Stimulated activated CD4-positive, alpha-beta T cell treated with anti-CD3 and anti-CD28 coated beads, Interleukin-4, amount 100 ng/mL, for 4 hours (primary cell): ENCODE data around the gene TBL3.
A peak's percentile ranks its signal among the peaks of the same experiment; 100 is the strongest.
"Not testable (repeated sequence)": the region's sequence is repeated elsewhere in the genome, so short reads cannot be mapped to it uniquely, and the experiment has no call there.

Experiments used
- DNase-seq, 2 experiments: peaks; one replicate each; pipeline ENCODE4 v3.0.0-alpha.2; 2020

Gene TBL3

DNA sequence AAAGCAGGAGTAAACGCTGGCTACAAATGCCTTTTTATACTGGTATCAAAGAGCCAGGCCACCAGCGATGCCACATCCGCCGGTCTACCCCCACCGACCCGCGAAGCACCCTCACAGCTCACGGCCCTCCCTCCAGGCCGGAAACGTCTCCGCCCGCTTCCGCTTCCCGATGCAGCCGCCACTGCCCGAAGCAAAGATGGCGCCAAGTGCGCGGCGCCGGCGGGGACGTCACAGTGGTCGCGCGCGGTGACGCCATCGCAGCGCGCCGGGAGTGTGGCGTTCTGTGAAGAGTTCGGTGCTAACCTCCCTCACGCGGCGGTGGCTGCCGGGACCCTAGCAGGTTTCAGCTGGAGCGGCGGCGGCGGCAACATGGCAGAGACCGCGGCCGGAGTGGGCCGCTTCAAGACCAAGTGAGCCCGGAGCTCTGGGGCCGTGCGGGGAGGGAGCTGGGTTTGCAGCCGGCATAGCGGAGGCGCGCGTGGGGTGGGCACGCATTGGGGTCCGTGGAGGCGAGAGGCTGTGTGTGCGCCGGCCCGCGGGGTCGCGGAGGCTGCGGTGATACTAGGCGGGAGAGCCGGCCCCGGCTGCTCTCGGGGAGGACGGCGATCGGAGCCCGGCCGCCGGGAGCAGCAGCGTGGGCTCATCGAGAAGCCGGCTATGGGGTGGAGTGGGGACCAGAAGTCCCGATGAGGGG lies at the start of gene TBL3:
Gene TBL3 (plus strand): TSS at position 258 of the 694 bp plus-strand sequence. CDS start 112 bp downstream, at position 370.
- DNase-seq: peak; percentile 95

GRCh38 chr16:1922357-1922756 lies 49.5 kb upstream of the TBL3 start:
- no peak for DNase-seq

- no peak for DNase-seq
Measured at GRCh38 chr16:1923299-1924034, 48.4 kb upstream of the TBL3 start.

DNA sequence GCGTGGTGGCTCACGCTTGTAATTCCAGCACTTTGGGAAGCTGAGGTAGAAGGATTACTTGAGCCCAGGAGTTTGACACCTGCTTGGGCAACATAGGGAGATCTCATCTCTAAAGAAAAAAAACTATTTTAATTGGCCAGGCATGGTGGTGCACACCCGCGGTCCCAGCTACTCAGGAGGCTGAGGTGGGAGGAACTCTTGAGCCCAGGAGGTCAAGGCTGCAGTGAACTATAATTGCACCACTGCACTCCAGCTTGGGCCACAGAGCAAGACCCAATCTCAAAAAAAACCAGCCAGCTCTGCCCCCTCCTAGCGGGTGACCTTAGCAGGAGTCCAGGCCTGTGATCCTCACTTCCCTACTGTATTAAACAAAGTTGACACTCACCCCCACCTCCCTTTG lies 47.8 kb upstream of the TBL3 start:
- no peak for DNase-seq

- no peak for DNase-seq
Measured at GRCh38 chr16:1926271-1926670, 45.6 kb upstream of the TBL3 start.

DNA sequence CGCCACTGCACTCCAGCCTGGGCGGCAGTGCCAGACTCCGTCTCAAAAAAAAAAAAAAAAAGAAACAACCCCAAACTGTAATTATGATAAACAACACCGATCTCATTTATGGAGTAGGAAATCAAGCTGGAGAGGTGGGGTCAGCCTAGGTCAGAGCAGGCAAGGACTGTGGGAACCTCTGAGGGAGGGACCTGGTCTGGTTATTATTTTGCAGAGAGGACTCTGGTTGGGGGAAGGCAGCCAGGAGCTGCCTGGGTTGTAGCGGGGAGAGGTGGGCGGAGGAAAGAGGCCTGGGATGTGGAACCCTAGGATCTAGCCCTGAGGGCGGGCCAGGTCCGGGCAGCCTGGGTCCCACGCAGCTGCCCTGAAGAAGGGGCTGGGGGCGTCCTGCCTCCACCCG lies 42.7 kb upstream of the TBL3 start:
- no peak for DNase-seq

GRCh38 chr16:1929578-1930337 lies 42.1 kb upstream of the TBL3 start:
- DNase-seq: peak; percentile 85 to 96

GRCh38 chr16:1930338-1930720 lies 41.5 kb upstream of the TBL3 start:
- no peak for DNase-seq

GRCh38 chr16:1932050-1933028 lies 39.5 kb upstream of the TBL3 start:
- DNase-seq: no peak

DNA sequence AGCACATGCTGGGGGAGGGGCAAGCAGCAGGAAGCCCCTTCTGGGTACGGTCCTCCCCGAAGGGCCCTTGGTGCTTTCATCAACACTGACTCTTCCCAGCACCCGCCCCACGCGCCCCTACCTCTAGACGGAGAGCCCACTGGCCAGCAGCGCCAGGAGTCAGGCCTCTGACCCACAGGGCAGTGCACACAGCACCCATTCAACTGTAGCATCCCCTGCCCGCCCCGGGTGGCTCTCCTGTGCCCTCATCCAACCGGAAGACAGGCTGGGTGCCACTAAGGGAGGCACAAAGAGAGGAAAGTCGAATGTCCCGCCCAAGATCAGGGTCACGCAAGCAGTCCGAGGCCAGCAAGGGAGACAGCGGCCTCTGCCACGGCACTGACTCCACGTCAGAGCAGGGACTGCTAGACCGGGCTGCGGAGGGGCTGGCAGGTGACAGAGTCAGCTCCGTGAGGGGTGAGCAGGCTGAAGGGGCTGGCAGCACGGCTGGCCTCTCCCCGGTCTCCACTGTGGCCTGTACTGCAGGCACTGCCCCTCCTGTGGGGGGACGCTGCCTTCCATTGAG lies 38.7 kb upstream of the TBL3 start:
- no peak for DNase-seq

DNA sequence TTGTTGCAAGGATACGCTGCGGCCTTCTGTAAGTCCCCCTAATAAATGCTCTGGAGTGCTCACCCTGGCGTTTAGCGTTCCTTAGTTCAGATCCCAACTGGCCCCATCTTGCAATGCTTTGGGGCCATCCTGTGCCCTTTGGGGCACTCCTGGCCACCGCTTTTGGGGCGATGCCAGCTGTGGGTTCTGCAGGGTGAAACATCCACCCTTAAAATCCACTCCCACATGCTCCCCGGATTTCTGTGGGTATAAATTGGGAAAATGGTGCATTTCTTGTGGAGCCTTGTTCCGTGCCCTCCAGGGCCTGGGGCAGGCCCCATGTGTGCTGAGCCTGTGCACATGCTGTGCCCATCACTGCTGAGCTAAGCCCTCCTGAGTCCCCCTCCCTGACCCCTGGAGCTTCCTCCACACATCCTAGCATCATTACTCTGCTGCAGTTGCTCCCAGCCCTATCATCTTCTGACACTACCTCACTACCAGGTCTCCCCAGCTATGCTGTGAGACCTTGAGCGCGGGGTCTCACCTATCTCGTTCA lies 34.8 kb upstream of the TBL3 start:
- DNase-seq: no peak

DNA sequence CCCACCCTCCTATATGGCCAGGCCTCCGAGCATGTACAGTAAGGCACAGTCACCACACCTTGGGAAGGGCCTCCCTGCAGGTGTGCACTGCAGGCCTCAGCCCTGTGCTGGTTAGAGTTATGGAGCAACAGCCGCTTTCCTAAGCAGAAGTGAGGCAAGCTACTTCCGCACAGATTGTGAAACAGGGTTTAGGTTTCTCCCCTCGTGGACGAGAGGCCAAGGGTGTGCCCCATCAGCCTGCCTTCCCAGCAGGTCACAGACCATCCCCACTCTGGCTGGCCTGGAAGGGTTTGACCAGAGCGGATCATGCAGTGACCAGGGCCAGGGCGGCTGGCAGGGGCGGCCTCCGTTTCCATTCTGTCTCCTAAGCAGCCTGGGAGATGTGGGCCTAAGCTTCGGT lies 33.5 kb upstream of the TBL3 start:
- DNase-seq: no peak

DNA sequence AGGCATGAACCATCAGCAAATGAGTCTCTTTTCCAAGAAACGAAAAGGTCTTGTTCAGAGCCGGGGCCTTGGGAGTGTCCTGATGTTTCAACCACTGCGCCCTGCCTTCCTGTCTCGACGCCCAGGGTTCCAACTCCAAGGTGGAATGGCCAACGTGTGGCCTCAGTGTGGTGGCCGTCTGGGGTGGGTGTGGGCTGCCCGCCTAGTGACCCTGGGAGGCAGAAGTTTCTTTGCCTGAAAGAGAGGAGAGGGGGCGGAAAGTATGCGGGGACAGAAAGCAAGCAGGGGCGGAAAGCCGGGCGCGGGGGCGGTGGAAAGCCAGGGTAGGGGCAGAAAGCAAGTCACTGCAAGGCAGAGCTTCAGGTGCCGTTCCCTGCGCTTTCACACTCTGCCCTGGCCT lies 32.9 kb upstream of the TBL3 start:
- DNase-seq: no peak

DNA sequence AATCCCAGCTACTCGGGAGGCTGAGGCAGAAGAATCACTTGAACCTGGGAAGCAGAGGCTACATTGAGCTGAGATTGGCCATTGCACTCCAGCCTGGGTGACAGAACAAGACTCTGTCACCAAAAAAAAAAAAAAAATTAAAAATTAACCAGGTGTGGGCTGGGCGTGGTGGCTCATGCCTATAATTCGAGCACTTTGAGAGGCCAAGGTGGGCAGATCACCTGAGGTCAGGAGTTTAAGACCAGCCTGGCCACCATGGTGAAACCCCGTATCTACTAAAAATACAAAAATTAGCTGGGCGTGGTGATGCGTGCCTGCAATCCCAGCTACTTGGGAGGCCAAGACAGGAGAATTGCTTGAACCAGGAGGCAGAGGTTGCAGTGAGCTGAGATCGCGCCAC lies 32.0 kb upstream of the TBL3 start:
- not testable (repeated sequence) for DNase-seq

- no peak for DNase-seq
Measured at GRCh38 chr16:1940273-1941161, 31.3 kb upstream of the TBL3 start.

- DNase-seq: no peak
Measured at GRCh38 chr16:1941162-1942046, 30.4 kb upstream of the TBL3 start.

GRCh38 chr16:1942047-1942809 lies 29.6 kb upstream of the TBL3 start:
- no peak for DNase-seq

- DNase-seq: peak; percentile 98 to 99
Measured at GRCh38 chr16:1942810-1943726, 28.8 kb upstream of the TBL3 start, which contains the start of gene MSRB1. MSRB1 (minus strand) TSS chr16:1943199; CDS start chr16:1943156, 43 bp downstream.
